GM12878 (cell line): ENCODE results near the gene LPCAT3. TPM values are rescaled to one million over a fixed set of nuclear protein-coding genes. Genes with fewer than 3 reads are reported as not detected.

Experiments
- BACH1 ChIP-seq: fragments of 450-650 bp; IDR thresholded peaks from 2 replicates; pipeline ENCODE4 v1.6.1; 2017; ENCODE audit warnings: mild to moderate bottlenecking, borderline replicate concordance
- BCL11A ChIP-seq: IDR thresholded peaks from 2 replicates; pipeline ENCODE4 v1.6.1; 2011; ENCODE audit warnings: low read depth, low read length
- BCLAF1 ChIP-seq: fragments of 450-650 bp; IDR thresholded peaks from 2 replicates; pipeline ENCODE4 v1.6.1; 2017; ENCODE audit warnings: antibody characterized with exemption, mild to moderate bottlenecking, moderate library complexity
- DPF2 ChIP-seq: fragments of 450-650 bp; IDR thresholded peaks from 2 replicates; pipeline ENCODE4 v1.6.1; 2017; ENCODE audit warnings: mild to moderate bottlenecking
- E2F8 ChIP-seq: fragments of 450-650 bp; IDR thresholded peaks from 2 replicates; pipeline ENCODE4 v1.6.1; 2018; ENCODE audit warnings: mild to moderate bottlenecking, low read depth, moderate library complexity; ENCODE audit not compliant: partially characterized antibody
- KDM1A ChIP-seq: fragments of 200-600 bp; sonication (generic); IDR thresholded peaks from 2 replicates; pipeline ENCODE4 v1.6.1; 2016; ENCODE audit warnings: borderline replicate concordance
- NBN ChIP-seq: fragments of 450-650 bp; IDR thresholded peaks from 2 replicates; pipeline ENCODE4 v1.6.1; 2016
- NR2C1 ChIP-seq: fragments of 450-650 bp; IDR thresholded peaks from 2 replicates; pipeline ENCODE4 v1.6.1; 2017; ENCODE audit warnings: antibody characterized with exemption, mild to moderate bottlenecking, moderate library complexity
- POLR2AphosphoS2 ChIP-seq: IDR thresholded peaks from 2 replicates; pipeline ENCODE4 v1.6.1; 2011; ENCODE audit warnings: low read depth, mild to moderate bottlenecking, low read length, improper control_type of control experiment, moderate library complexity
- RAD21 ChIP-seq: IDR thresholded peaks from 2 replicates; pipeline ENCODE4 v1.6.1; 2011; ENCODE audit warnings: mild to moderate bottlenecking, low read depth, low read length, moderate library complexity; ENCODE audit not compliant: insufficient read depth
- RB1 ChIP-seq: fragments of 450-650 bp; formaldehyde crosslinking; IDR thresholded peaks from 2 replicates; pipeline ENCODE4 v1.6.1; 2017; ENCODE audit warnings: mild to moderate bottlenecking, borderline replicate concordance
- SIN3A ChIP-seq: IDR thresholded peaks from 2 replicates; pipeline ENCODE4 v1.6.1; 2012; ENCODE audit warnings: low read depth, low read length, improper control_type of control experiment
- SREBF2 ChIP-seq: IDR thresholded peaks from 2 replicates; pipeline ENCODE4 v1.6.1; 2012; ENCODE audit warnings: mild to moderate bottlenecking, low read length
- ZBED1 ChIP-seq: IDR thresholded peaks from 2 replicates; pipeline ENCODE4 v1.6.1; 2016; ENCODE audit warnings: borderline replicate concordance
- ZBTB11 ChIP-seq: fragments of 450-650 bp; formaldehyde crosslinking; IDR thresholded peaks from 2 replicates; pipeline ENCODE4 v1.5.0; 2022; ENCODE audit warnings: mild to moderate bottlenecking, missing genetic modification characterization
- ZNF207 ChIP-seq: fragments of 450-650 bp; IDR thresholded peaks from 2 replicates; pipeline ENCODE4 v1.6.1; 2014; ENCODE audit warnings: antibody characterized with exemption, mild to moderate bottlenecking, borderline replicate concordance
- ZNF622 ChIP-seq: fragments of 450-650 bp; IDR thresholded peaks from 2 replicates; pipeline ENCODE4 v1.6.1; 2017; ENCODE audit warnings: mild to moderate bottlenecking, inconsistent platforms
- ZSCAN29 ChIP-seq: fragments of 450-650 bp; IDR thresholded peaks from 2 replicates; pipeline ENCODE4 v1.6.1; 2017; ENCODE audit warnings: mild to moderate bottlenecking, moderate library complexity
- polyA plus RNA-seq, 11 experiments: library from polyadenylated mRNA; depleted of rRNA in 4 of 11; unstranded in 6 of 11; stranded (reverse) in 5 of 11; fragments of >200 nt; fragmentation: Nextera tagmentation in 4 of 11; fragmentation: Illumina TruSeq in 1 of 11; extraction: Ambion mirVana in 4 of 11; extraction: Trizol in 1 of 11; gene quantifications; 1 replicate in 1 of 11; 2 replicates in 10 of 11; pipeline versions ENCODE4 v1.2.1 to v1.2.3, GENCODE V29; 2011 to 2016; ENCODE audit warnings: inconsistent platforms in 2 of 11, missing spikeins in 2 of 11, low read depth in 1 of 11
- total RNA-seq, 4 experiments: library from RNA; depleted of rRNA in 3 of 4; stranded (reverse); fragments of >200 nt in 3 of 4; fragmentation: Illumina TruSeq in 1 of 4; extraction: Trizol in 1 of 4; gene quantifications; 2 replicates each; pipeline versions ENCODE4 v1.2.1 to v1.2.3, GENCODE V29; 2013 to 2021
- TF ChIP-seq, protein P1 (sequence below): fragments of 450-650 bp; IDR thresholded peaks from 2 replicates; pipeline ENCODE4 v1.6.1; 2018; ENCODE audit warnings: borderline replicate concordance, mild to moderate bottlenecking; ENCODE audit not compliant: partially characterized antibody

Gene LPCAT3
- total and polyA plus RNA-seq, 10 of the 15 experiments (the other 5 are each of a cell fraction or from before 2014, with no cell fraction given) = 2.6 to 48.3 (median 23.0) TPM

DNA sequence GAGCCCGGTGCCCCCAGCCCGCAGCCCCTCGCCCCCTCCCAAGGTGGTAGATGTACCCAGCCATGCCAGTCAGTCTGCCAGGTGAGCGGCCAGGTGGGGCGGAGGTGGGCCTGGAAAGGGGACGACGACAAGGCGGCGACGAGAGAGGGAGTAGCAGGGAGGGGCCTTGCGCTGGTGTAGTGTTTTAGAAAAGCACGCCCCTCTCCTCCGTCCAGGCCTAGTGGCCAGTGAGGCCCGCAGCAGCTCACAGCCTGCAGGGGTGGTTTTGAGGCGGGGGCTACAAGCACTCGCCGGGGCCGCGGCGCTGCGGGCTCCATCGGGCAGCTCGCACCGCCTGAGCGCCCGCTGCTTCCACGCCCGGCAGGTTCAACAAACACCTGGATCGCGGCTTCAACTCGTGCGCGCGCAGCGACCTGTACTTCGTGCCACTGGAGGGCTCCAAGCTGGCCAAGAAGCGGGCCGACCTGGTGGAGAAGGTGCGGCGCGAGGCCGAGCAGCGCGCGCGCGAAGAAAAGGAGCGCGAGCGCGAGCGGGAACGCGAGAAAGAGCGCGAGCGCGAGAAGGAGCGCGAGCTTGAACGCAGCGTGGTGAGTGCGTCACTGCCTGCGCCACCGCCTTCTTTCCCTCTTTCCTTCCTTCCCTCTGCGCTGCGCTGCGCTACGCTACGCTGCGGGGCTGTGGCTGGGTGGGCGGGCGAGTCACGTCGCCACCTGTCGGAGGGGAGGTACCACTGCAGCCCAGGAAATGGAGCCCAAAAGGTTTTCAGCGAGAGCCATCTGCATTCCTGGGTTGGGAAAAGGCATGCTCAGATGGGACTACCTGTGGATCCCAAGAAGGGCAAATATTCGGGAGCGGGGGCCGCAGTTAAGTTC lies 80.6 kb downstream of the LPCAT3 start (continued):
- TF ChIP-seq, protein P1, sequence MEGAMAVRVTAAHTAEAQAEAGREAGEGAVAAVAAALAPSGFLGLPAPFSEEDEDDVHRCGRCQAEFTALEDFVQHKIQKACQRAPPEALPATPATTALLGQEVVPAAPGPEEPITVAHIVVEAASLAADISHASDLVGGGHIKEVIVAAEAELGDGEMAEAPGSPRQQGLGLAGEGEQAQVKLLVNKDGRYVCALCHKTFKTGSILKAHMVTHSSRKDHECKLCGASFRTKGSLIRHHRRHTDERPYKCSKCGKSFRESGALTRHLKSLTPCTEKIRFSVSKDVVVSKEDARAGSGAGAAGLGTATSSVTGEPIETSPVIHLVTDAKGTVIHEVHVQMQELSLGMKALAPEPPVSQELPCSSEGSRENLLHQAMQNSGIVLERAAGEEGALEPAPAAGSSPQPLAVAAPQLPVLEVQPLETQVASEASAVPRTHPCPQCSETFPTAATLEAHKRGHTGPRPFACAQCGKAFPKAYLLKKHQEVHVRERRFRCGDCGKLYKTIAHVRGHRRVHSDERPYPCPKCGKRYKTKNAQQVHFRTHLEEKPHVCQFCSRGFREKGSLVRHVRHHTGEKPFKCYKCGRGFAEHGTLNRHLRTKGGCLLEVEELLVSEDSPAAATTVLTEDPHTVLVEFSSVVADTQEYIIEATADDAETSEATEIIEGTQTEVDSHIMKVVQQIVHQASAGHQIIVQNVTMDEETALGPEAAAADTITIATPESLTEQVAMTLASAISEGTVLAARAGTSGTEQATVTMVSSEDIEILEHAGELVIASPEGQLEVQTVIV = no peak
- TF ChIP-seq ZSCAN29 (no peak), POLR2AphosphoS2 (peak; percentile 97), ZNF622 (no peak), NR2C1 (no peak), KDM1A (no peak), RAD21 (peak; percentile 35), RB1 (peak; percentile 96; the same call in 1 of the 2 replicates), SREBF2 (peak; percentile 46; the same call in 1 of the 2 replicates), E2F8 (no peak), SIN3A (no peak), BACH1 (peak; percentile 88), NBN (peak; percentile 96), DPF2 (peak; percentile 50), BCLAF1 (no peak), ZNF207 (peak; percentile 84; the same call in 1 of the 2 replicates), BCL11A (no peak), ZBED1 (peak; percentile 57; the same call in 1 of the 2 replicates), ZBTB11 (CRISPR knock-in tag) (no peak)
